Vagina (tissue), 2 donors: ENCODE data around the gene CSRNP3.

Experiments
- CTCF ChIP-seq, 3 experiments: fragments of 450-650 bp in 2 of 3; fragments of 200-600 bp in 1 of 3; sonication (generic) in 1 of 3; IDR thresholded peaks; one replicate each; pipeline ENCODE4 v1.5.1; 2017 to 2019; ENCODE audit warnings: antibody characterized with exemption in 3 of 3, mild to moderate bottlenecking in 2 of 3, moderate library complexity in 2 of 3
- POLR2AphosphoS5 ChIP-seq, 2 donors: sonication (generic); formaldehyde crosslinking; IDR thresholded peaks; one replicate each; pipeline ENCODE4 v1.9.0; 2017; ENCODE audit warnings: antibody characterized with exemption in 2 of 2, mild to moderate bottlenecking in 2 of 2, low read depth in 1 of 2; ENCODE audit not compliant: insufficient read depth in 1 of 2

- TF ChIP-seq CTCF (IDR thresholded peaks at IDR 0.05): no peak
- TF ChIP-seq POLR2AphosphoS5 (IDR thresholded peaks at IDR 0.05; ENCODE audit: insufficient read depth in 1 of 2, low read depth in 1 of 2): no peak
These were observed 210.1 kb downstream of the CSRNP3 start for GRCh38 chr2:165679621-165680020.
